Ovary (tissue), 9 donors: ENCODE results near the gene PHPT1. TPM values are rescaled to one million over a fixed set of nuclear protein-coding genes. Genes with fewer than 3 reads are reported as not detected.

Experiments used
- DNase-seq, 5 donors: peaks; one replicate each; pipeline ENCODE4 v3.0.0-alpha.2; 2019 to 2020
- H3K27ac ChIP-seq, 2 donors: fragments of 200-600 bp; one replicate each; pipeline versions ENCODE4 v1.5.1 to v1.8.0; 2019 to 2022
- H3K27me3 ChIP-seq: fragments of 200-600 bp; one replicate; pipeline ENCODE4 v1.8.0; 2022
- H3K36me3 ChIP-seq: fragments of 200-600 bp; sonication (generic); one replicate; pipeline ENCODE4 v1.5.1; 2019
- H3K4me1 ChIP-seq: one replicate; pipeline ENCODE4 v1.8.1; 2013; ENCODE audit warnings: mild to moderate bottlenecking, moderate library complexity; ENCODE audit not compliant: insufficient read depth
- H3K4me3 ChIP-seq: fragments of 200-600 bp; sonication (generic); one replicate; pipeline ENCODE4 v1.5.1; 2017
- H3K9me3 ChIP-seq, 2 donors: fragments of 200-600 bp in 1 of 2; sonication (generic) in 1 of 2; one replicate each; pipeline versions ENCODE4 v1.5.1 to v1.8.1; 2013 to 2019; ENCODE audit warnings: mild to moderate bottlenecking in 1 of 2, moderate library complexity in 1 of 2
- EP300 ChIP-seq: sonication (generic); formaldehyde crosslinking; IDR thresholded peaks from one replicate; pipeline ENCODE4 v1.6.1; 2017; ENCODE audit warnings: antibody characterized with exemption
- POLR2A ChIP-seq: fragments of 450-650 bp; IDR thresholded peaks from one replicate; pipeline ENCODE4 v1.6.1; 2017; ENCODE audit warnings: antibody characterized with exemption, mild to moderate bottlenecking, moderate library complexity
- WGBS, 3 donors: extraction: QIAGEN DNeasy Blood & Tissue Kit in 1 of 3; methylation state at CpG; one replicate each; pipeline versions ENCODE4 v1.1.5 to v1.1.7; 2013 to 2017; 5-methylcytosine and 5-hydroxymethylcytosine counted together
- intact Hi-C, 4 donors: fragments of 100-400 bp; cut with DNase I; formaldehyde crosslinking; loops; one replicate each; pipeline versions ENCODE4 v1.11.0 to v1.15.1; 2022 to 2023
- microRNA-seq, 3 donors: library from miRNA; unstranded; fragments of <30 nt; microRNA quantifications; one replicate each; pipeline versions ENCODE4 to v1.2.0, GENCODE V29; 2019 to 2020
- polyA plus RNA-seq, 2 donors: library from polyadenylated mRNA; stranded (reverse); fragments of 200-250 nt in 1 of 2; fragments of 350-450 nt in 1 of 2; fragmentation: Illumina TruSeq in 1 of 2; extraction: RNeasy Lipid Tissue Mini Kit (QIAGEN cat#74804) in 1 of 2; gene quantifications; one replicate each; pipeline ENCODE4 v1.2.3, GENCODE V29; 2013 to 2014
- small RNA-seq: library from RNA; depleted of rRNA; stranded (forward); fragments of <200 nt; gene quantifications from one replicate; pipeline ENCODE3, GENCODE V24; 2016
- total RNA-seq, 7 donors: library from RNA; depleted of rRNA in 2 of 7; stranded (reverse); fragments of >200 nt in 2 of 7; fragmentation: NEBNext Ultra II Directional in 3 of 7; extraction: Animal tissue kit (Norgen Biotek cat#: 25700) in 3 of 7; gene quantifications; one replicate each; pipeline versions ENCODE4 v1.1.0 to v1.2.4, GENCODE V29; 2016 to 2023
- TF ChIP-seq, protein P1 (sequence below), 3 donors: fragments of 450-650 bp in 2 of 3; fragments of 200-600 bp in 1 of 3; IDR thresholded peaks; one replicate each; pipeline versions ENCODE4 v1.5.1 to v1.8.0; 2016 to 2022; ENCODE audit warnings: antibody characterized with exemption in 3 of 3, mild to moderate bottlenecking in 1 of 3
- donor health status: DM: no; HTN: no; CAD: no; lungs with moderate emphysema.
- donor health status: DM: no; HTN: no; CAD: no.
- donor health status: Bipolar disorder and iron deficiency.
- donor health status: DM: yes; HTN: yes; CAD: no.
- donor health status: DM: no; HTN: no; CAD: no.
- donor health status: DM: yes; HTN: yes; CAD: no.

PHPT1 gene
- total and polyA plus RNA-seq, 9 donors, result 18.1 to 132 (median 76.8) TPM

DNA sequence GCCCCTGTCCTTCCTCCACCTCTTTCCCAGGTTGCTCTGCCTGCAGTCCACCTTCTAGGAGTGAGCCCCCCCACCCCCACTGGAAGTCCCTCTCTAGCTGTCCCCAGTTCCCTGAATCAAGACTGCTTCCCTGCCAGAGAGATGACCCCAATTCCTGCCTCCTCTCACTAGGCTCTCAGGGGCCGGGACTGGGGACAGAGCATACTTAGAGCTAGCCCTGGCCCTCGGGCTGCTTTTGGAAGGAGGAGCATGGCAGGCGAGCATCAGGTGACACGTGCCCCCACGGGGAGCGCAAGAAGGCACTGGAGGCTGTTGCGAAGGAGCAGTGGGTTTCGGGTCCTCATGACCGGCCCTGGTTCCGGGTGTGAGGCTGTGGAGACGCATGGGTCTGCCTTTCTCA is 46.8 kb downstream of the PHPT1 start:
- Histone ChIP-seq H3K4me1 (no peaks in the 10 kb centered on the region), H3K27me3 (no peaks in the 10 kb centered on the region), H3K27ac (no peak overlapping the region), H3K9me3 (no peaks in the 10 kb centered on the region), H3K36me3 (no peaks in the 10 kb centered on the region), H3K4me3 (no peak overlapping the region)
- DNase-seq, result no peak
- intact Hi-C loops, result loop anchor here in 1 of 4 donors (5.0 kb wide), 1 partner anchor 36 kb away; no protein-coding TSS in a partner anchor
- WGBS, 3 donors, result 82 to 87% (median 83%) methylated on average over 11 of the region's 11 CpGs
- no peak for TF ChIP-seq EP300
- TF ChIP-seq POLR2A, result no peak
- TF ChIP-seq, protein P1, sequence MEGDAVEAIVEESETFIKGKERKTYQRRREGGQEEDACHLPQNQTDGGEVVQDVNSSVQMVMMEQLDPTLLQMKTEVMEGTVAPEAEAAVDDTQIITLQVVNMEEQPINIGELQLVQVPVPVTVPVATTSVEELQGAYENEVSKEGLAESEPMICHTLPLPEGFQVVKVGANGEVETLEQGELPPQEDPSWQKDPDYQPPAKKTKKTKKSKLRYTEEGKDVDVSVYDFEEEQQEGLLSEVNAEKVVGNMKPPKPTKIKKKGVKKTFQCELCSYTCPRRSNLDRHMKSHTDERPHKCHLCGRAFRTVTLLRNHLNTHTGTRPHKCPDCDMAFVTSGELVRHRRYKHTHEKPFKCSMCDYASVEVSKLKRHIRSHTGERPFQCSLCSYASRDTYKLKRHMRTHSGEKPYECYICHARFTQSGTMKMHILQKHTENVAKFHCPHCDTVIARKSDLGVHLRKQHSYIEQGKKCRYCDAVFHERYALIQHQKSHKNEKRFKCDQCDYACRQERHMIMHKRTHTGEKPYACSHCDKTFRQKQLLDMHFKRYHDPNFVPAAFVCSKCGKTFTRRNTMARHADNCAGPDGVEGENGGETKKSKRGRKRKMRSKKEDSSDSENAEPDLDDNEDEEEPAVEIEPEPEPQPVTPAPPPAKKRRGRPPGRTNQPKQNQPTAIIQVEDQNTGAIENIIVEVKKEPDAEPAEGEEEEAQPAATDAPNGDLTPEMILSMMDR (IDR thresholded peaks at IDR 0.05), result no peak

DNA sequence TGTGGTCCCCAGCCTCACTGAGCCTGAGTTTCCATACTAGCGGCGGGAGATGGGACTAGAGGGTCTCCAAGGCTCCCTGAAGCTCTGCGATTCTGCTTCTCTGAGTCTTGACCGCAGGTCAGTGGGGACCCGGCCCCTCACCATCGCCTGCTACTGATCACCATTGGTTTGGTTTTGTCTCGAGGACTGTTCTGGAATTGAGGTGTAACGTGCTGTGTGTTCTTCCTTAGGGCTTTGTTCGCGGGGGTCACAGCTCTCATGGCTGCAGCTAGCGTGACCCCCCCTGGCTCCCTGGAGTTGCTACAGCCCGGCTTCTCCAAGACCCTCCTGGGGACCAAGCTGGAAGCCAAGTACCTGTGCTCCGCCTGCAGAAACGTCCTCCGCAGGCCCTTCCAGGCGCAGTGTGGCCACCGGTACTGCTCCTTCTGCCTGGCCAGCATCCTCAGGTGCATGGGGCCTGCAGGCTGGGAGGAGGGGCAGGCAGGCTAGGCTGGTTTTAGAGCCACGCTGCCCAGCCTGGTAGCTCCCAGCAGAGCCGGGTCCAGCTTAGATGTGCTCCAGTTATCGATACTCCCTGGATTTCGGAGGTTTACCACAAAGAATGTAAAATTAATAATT is 49.4 kb downstream of the PHPT1 start:
- H3K36me3 ChIP-seq, result no peaks in the 10 kb centered on the region
- H3K27ac ChIP-seq, result no peak overlapping the region
- intact Hi-C loops, result loop anchor here in 1 of 4 donors (5.0 kb wide), 1 partner anchor 34 kb away; no protein-coding TSS in a partner anchor
- no peak overlapping the region for H3K4me3 ChIP-seq
- H3K4me1 ChIP-seq, result peaks cover 4% of the 10 kb centered on the region
- H3K9me3 ChIP-seq, result no peaks in the 10 kb centered on the region
- 89 to 91% (median 89%) methylated on average over 20 to 21 of the region's 21 CpGs for WGBS, 3 donors
- DNase-seq, result no peak
- TF ChIP-seq EP300, result no peak
- TF ChIP-seq POLR2A, result no peak
- TF ChIP-seq, protein P1 (IDR thresholded peaks at IDR 0.05), result no peak
- no peaks in the 10 kb centered on the region for H3K27me3 ChIP-seq

DNA sequence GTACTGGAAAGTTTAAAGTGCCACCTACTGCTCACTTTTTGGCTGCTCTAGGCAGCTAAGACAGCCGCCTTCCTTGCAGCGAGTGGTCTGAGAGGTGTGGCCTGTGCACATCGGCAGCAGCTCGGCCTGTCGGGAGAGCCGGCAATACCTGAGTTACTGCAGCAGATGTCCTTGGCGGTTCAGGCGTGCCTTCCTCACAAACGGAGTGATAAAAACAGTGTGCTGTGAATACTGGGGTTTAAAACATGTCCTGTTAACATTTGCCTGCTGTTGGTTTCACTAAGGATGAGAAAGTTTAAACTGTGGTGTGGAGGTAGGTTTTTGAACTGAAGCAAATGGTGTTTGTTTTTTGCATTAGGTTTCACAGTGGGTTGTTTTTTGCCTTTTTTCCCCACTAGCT is 50.0 kb downstream of the PHPT1 start:
- Histone ChIP-seq H3K4me1 (peaks cover 4% of the 10 kb centered on the region), H3K27me3 (no peaks in the 10 kb centered on the region), H3K9me3 (no peaks in the 10 kb centered on the region), H3K4me3 (no peak overlapping the region), H3K36me3 (no peaks in the 10 kb centered on the region), H3K27ac (no peak overlapping the region)
- no peak for DNase-seq
- TF ChIP-seq EP300, result no peak
- no peak for TF ChIP-seq POLR2A
- TF ChIP-seq, protein P1 (IDR thresholded peaks at IDR 0.05), result no peak
- WGBS, 3 donors, result 18 to 29% (median 24%) methylated on average over 9 of the region's 9 CpGs
- intact Hi-C loops, result loop anchor here in 1 of 4 donors (5.0 kb wide), 1 partner anchor 33 kb away; no protein-coding TSS in a partner anchor

DNA sequence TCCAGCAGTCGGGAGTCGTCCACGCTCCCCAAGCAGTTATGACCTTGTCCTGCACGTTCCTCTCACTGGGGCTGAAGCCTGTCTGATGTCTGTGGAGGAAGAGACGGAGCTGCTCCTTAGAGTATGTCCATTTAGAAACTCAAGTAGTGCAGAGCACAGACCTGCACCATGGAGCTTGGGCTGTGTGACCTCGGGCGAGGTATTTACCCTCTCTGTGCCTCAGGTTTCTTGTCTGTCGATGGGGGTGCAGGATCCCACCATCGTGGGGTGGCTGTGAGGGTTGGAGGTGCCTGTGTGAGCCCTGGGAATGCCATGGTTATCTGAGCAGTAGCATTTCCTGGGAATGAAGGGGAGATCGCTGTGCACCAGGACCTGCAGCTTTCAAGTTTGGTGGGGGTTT is 51.3 kb downstream of the PHPT1 start:
- Histone ChIP-seq H3K27me3 (no peaks in the 10 kb centered on the region), H3K4me3 (no peak overlapping the region), H3K27ac (no peak overlapping the region), H3K9me3 (no peaks in the 10 kb centered on the region), H3K4me1 (peaks cover 4% of the 10 kb centered on the region), H3K36me3 (no peaks in the 10 kb centered on the region)
- TF ChIP-seq, protein P1 (IDR thresholded peaks at IDR 0.05), result no peak
- TF ChIP-seq POLR2A (no peak), EP300 (no peak)
- no peak for DNase-seq
- 91 to 97% (median 92%) methylated on average over 10 of the region's 10 CpGs for WGBS, 3 donors
- intact Hi-C loops, result no loop called here

Small RNA genes within 50 kb of the gene (microRNA-seq; reads per million reads assigned to microRNA genes)
- gene MIR4292 (0 reads per million in 3 donors), gene MIR4479 (0 to 0.32 (median 0.18) reads per million in 3 donors)

Small RNA genes within 50 kb of the gene (small RNA-seq; reads per million reads assigned to genes)
- not detected for gene AL355987.2
- not detected for gene MIR4292
- gene MIR4479, result not detected

Other genes with a start within 250 kb of the PHPT1 start
- gene EGFL7, start 186.5 kb upstream of the PHPT1 start, total RNA-seq, result 100 to 1,000 TPM in 1 of 7 donors, 10 to 100 TPM in 6; 27.1 to 113 (median 43.4) TPM
- 100 to 1,000 TPM in 1 of 2 donors, under 1 TPM in 1; 0.18 to 105 TPM for gene EGFL7, start 186.5 kb upstream of the PHPT1 start, polyA plus RNA-seq
- 10 to 100 TPM; 14.4 to 40.9 (median 24.8) TPM for gene AGPAT2, start 162.0 kb upstream of the PHPT1 start, total RNA-seq
- 10 to 100 TPM in 1 of 2 donors, 1 to 10 TPM in 1; 6.1 to 23.9 TPM for gene AGPAT2, start 162.0 kb upstream of the PHPT1 start, polyA plus RNA-seq
- 10 to 100 TPM in 5 of 7 donors, 1 to 10 TPM in 2; 5.2 to 23.4 (median 13.1) TPM for gene DIPK1B, start 136.8 kb upstream of the PHPT1 start, total RNA-seq
- gene DIPK1B, start 136.8 kb upstream of the PHPT1 start, polyA plus RNA-seq, result 10 to 100 TPM in 1 of 2 donors, 1 to 10 TPM in 1; 2.9 to 15.0 TPM
- gene LCN10, start 106.5 kb upstream of the PHPT1 start, total RNA-seq, result 10 to 100 TPM in 2 of 7 donors, 1 to 10 TPM in 5; 1.4 to 45.4 (median 4.5) TPM
- gene LCN10, start 106.5 kb upstream of the PHPT1 start, polyA plus RNA-seq, result 10 to 100 TPM in 1 of 2 donors, 1 to 10 TPM in 1; 2.4 to 15.2 TPM
- gene LCN6, start 100.9 kb upstream of the PHPT1 start, total RNA-seq, result 10 to 100 TPM in 3 of 7 donors, 1 to 10 TPM in 4; 1.8 to 59.3 (median 8.3) TPM
- 10 to 100 TPM in 1 of 2 donors, 1 to 10 TPM in 1; 1.6 to 33.4 TPM for gene LCN6, start 100.9 kb upstream of the PHPT1 start, polyA plus RNA-seq
- gene LCN8, start 91.2 kb upstream of the PHPT1 start, total RNA-seq, result 1 to 10 TPM in 1 of 7 donors, under 1 TPM in 1, not detected in 5; 0.23 to 3.0 TPM
- gene LCN8, start 91.2 kb upstream of the PHPT1 start, polyA plus RNA-seq, result under 1 TPM in 1 of 2 donors, not detected in 1; 0.36 TPM
- not detected for gene LCN15, start 84.9 kb upstream of the PHPT1 start, total RNA-seq
- gene LCN15, start 84.9 kb upstream of the PHPT1 start, polyA plus RNA-seq, result not detected
- 100 to 1,000 TPM in 1 of 7 donors, 10 to 100 TPM in 6; 43.1 to 115 (median 64.8) TPM for gene TMEM141, start 58.1 kb upstream of the PHPT1 start, total RNA-seq
- 10 to 100 TPM; 23.4 to 64.9 TPM for gene TMEM141, start 58.1 kb upstream of the PHPT1 start, polyA plus RNA-seq
- 10 to 100 TPM in 1 of 7 donors, 1 to 10 TPM in 6; 1.2 to 11.8 (median 6.6) TPM for gene CCDC183, start 53.1 kb upstream of the PHPT1 start, total RNA-seq
- gene CCDC183, start 53.1 kb upstream of the PHPT1 start, polyA plus RNA-seq, result 1 to 10 TPM in 1 of 2 donors, under 1 TPM in 1; 0.47 to 3.1 TPM
- 10 to 100 TPM; 25.2 to 65.4 (median 56.2) TPM for gene RABL6, start 41.5 kb upstream of the PHPT1 start, total RNA-seq
- 10 to 100 TPM; 22.6 to 37.5 TPM for gene RABL6, start 41.5 kb upstream of the PHPT1 start, polyA plus RNA-seq
- 1 to 10 TPM in 5 of 7 donors, under 1 TPM in 2; 0.48 to 2.4 (median 1.4) TPM for gene AJM1, start 6.9 kb upstream of the PHPT1 start, total RNA-seq
- gene AJM1, start 6.9 kb upstream of the PHPT1 start, polyA plus RNA-seq, result under 1 TPM in 1 of 2 donors, not detected in 1; 0.93 TPM
- 10 to 100 TPM in 1 of 7 donors, 1 to 10 TPM in 6; 2.1 to 31.4 (median 2.5) TPM for gene MAMDC4, start 2.9 kb downstream of the PHPT1 start, total RNA-seq
- 1 to 10 TPM in 1 of 2 donors, under 1 TPM in 1; 0.15 to 2.6 TPM for gene MAMDC4, start 2.9 kb downstream of the PHPT1 start, polyA plus RNA-seq
- 100 to 1,000 TPM; 306 to 391 (median 336) TPM for gene EDF1, start 16.9 kb downstream of the PHPT1 start, total RNA-seq
- gene EDF1, start 16.9 kb downstream of the PHPT1 start, polyA plus RNA-seq, result 100 to 1,000 TPM; 154 to 444 TPM
- gene TRAF2, start 37.1 kb downstream of the PHPT1 start, total RNA-seq, result 10 to 100 TPM in 4 of 7 donors, 1 to 10 TPM in 3; 5.6 to 11.9 (median 10.3) TPM
- gene TRAF2, start 37.1 kb downstream of the PHPT1 start, polyA plus RNA-seq, result 1 to 10 TPM in 1 of 2 donors, under 1 TPM in 1; 0.83 to 7.6 TPM
- gene FBXW5, start 95.3 kb downstream of the PHPT1 start, total RNA-seq, result 10 to 100 TPM; 49.4 to 75.5 (median 60.5) TPM
- gene FBXW5, start 95.3 kb downstream of the PHPT1 start, polyA plus RNA-seq, result 10 to 100 TPM in 1 of 2 donors, 1 to 10 TPM in 1; 2.2 to 64.1 TPM
- under 1 TPM in 1 of 7 donors, not detected in 6; 1.00 TPM for gene C8G, start 95.8 kb downstream of the PHPT1 start, total RNA-seq
- gene C8G, start 95.8 kb downstream of the PHPT1 start, polyA plus RNA-seq, result under 1 TPM in 1 of 2 donors, not detected in 1; 0.38 TPM
- 10 to 100 TPM in 5 of 7 donors, 1 to 10 TPM in 2; 1.3 to 40.9 (median 19.2) TPM for gene LCN12, start 102.9 kb downstream of the PHPT1 start, total RNA-seq
- gene LCN12, start 102.9 kb downstream of the PHPT1 start, polyA plus RNA-seq, result 1 to 10 TPM; 1.1 to 6.1 TPM
- 100 to 1,000 TPM in 2 of 7 donors, 10 to 100 TPM in 4, 1 to 10 TPM in 1; 5.8 to 191 (median 59.8) TPM for gene PTGDS, start 128.1 kb downstream of the PHPT1 start, total RNA-seq
- gene PTGDS, start 128.1 kb downstream of the PHPT1 start, polyA plus RNA-seq, result 10 to 100 TPM; 13.6 to 43.1 TPM
- gene LCNL1, start 133.6 kb downstream of the PHPT1 start, total RNA-seq, result 1 to 10 TPM in 2 of 7 donors, under 1 TPM in 4, not detected in 1; 0.25 to 1.6 (median 0.61) TPM
- gene LCNL1, start 133.6 kb downstream of the PHPT1 start, polyA plus RNA-seq, result under 1 TPM; 0.17 to 0.19 TPM
- 10 to 100 TPM; 23.6 to 48.9 (median 37.5) TPM for gene PAXX, start 143.0 kb downstream of the PHPT1 start, total RNA-seq
- gene PAXX, start 143.0 kb downstream of the PHPT1 start, polyA plus RNA-seq, result 10 to 100 TPM in 1 of 2 donors, 1 to 10 TPM in 1; 1.1 to 47.8 TPM
- gene CLIC3, start 147.2 kb downstream of the PHPT1 start, total RNA-seq, result 1 to 10 TPM in 3 of 7 donors, under 1 TPM in 2, not detected in 2; 0.57 to 6.5 (median 1.5) TPM
- gene CLIC3, start 147.2 kb downstream of the PHPT1 start, polyA plus RNA-seq, result 1 to 10 TPM in 1 of 2 donors, not detected in 1; 1.1 TPM
- 10 to 100 TPM in 5 of 7 donors, 1 to 10 TPM in 2; 5.8 to 26.9 (median 13.7) TPM for gene ABCA2, start 178.8 kb downstream of the PHPT1 start, total RNA-seq
- gene ABCA2, start 178.8 kb downstream of the PHPT1 start, polyA plus RNA-seq, result 10 to 100 TPM in 1 of 2 donors, 1 to 10 TPM in 1; 2.0 to 10.5 TPM
- under 1 TPM in 1 of 7 donors, not detected in 6; 0.08 TPM for gene FUT7, start 182.7 kb downstream of the PHPT1 start, total RNA-seq
- gene FUT7, start 182.7 kb downstream of the PHPT1 start, polyA plus RNA-seq, result under 1 TPM in 1 of 2 donors, not detected in 1; 0.07 TPM
- gene NPDC1, start 196.8 kb downstream of the PHPT1 start, total RNA-seq, result 100 to 1,000 TPM in 2 of 7 donors, 10 to 100 TPM in 5; 22.3 to 112 (median 49.9) TPM
- 10 to 100 TPM in 1 of 2 donors, 1 to 10 TPM in 1; 2.1 to 67.9 TPM for gene NPDC1, start 196.8 kb downstream of the PHPT1 start, polyA plus RNA-seq
- 1 to 10 TPM in 4 of 7 donors, under 1 TPM in 3; 0.12 to 5.1 (median 1.0) TPM for gene ENTPD2, start 204.7 kb downstream of the PHPT1 start, total RNA-seq
- gene ENTPD2, start 204.7 kb downstream of the PHPT1 start, polyA plus RNA-seq, result under 1 TPM; 0.32 to 0.82 TPM
- gene SAPCD2, start 221.1 kb downstream of the PHPT1 start, total RNA-seq, result under 1 TPM in 5 of 7 donors, not detected in 2; 0.24 to 0.62 (median 0.37) TPM
- gene SAPCD2, start 221.1 kb downstream of the PHPT1 start, polyA plus RNA-seq, result under 1 TPM; 0.10 to 0.15 TPM
- 1 to 10 TPM; 1.3 to 6.3 (median 4.1) TPM for gene UAP1L1, start 228.1 kb downstream of the PHPT1 start, total RNA-seq
- 1 to 10 TPM; 3.0 to 4.1 TPM for gene UAP1L1, start 228.1 kb downstream of the PHPT1 start, polyA plus RNA-seq
- 10 to 100 TPM; 30.2 to 55.1 (median 38.6) TPM for gene MAN1B1, start 237.6 kb downstream of the PHPT1 start, total RNA-seq
- 100 to 1,000 TPM in 1 of 2 donors, 10 to 100 TPM in 1; 44.0 to 109 TPM for gene MAN1B1, start 237.6 kb downstream of the PHPT1 start, polyA plus RNA-seq